GM12874 (cell line): ENCODE measurements around the gene PPP1CC.

Experiments used
- TF ChIP-seq, protein P1 (sequence below): IDR thresholded peaks from 2 replicates; pipeline ENCODE4 v1.5.1; 2011; ENCODE audit warnings: low read depth, mild to moderate bottlenecking, control low read depth, low read length, moderate library complexity; ENCODE audit not compliant: insufficient read depth

The PPP1CC gene

DNA sequence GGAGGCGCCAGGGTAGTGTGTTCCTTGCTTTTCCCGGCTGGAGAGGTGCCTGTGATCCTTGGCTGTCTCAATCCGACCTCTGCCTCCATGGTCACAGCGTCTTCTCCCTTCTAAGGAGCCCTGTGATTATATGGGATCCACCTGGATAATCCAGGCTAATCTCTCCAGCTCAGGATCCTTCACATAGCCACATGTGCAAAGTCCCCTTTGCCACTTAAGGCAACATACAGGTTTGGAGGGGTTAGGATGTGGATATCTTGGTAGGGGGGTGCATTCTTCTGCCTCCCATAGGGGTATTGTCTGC, 52.6 kb downstream of the PPP1CC start:
- TF ChIP-seq, protein P1, sequence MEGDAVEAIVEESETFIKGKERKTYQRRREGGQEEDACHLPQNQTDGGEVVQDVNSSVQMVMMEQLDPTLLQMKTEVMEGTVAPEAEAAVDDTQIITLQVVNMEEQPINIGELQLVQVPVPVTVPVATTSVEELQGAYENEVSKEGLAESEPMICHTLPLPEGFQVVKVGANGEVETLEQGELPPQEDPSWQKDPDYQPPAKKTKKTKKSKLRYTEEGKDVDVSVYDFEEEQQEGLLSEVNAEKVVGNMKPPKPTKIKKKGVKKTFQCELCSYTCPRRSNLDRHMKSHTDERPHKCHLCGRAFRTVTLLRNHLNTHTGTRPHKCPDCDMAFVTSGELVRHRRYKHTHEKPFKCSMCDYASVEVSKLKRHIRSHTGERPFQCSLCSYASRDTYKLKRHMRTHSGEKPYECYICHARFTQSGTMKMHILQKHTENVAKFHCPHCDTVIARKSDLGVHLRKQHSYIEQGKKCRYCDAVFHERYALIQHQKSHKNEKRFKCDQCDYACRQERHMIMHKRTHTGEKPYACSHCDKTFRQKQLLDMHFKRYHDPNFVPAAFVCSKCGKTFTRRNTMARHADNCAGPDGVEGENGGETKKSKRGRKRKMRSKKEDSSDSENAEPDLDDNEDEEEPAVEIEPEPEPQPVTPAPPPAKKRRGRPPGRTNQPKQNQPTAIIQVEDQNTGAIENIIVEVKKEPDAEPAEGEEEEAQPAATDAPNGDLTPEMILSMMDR = no peak

DNA sequence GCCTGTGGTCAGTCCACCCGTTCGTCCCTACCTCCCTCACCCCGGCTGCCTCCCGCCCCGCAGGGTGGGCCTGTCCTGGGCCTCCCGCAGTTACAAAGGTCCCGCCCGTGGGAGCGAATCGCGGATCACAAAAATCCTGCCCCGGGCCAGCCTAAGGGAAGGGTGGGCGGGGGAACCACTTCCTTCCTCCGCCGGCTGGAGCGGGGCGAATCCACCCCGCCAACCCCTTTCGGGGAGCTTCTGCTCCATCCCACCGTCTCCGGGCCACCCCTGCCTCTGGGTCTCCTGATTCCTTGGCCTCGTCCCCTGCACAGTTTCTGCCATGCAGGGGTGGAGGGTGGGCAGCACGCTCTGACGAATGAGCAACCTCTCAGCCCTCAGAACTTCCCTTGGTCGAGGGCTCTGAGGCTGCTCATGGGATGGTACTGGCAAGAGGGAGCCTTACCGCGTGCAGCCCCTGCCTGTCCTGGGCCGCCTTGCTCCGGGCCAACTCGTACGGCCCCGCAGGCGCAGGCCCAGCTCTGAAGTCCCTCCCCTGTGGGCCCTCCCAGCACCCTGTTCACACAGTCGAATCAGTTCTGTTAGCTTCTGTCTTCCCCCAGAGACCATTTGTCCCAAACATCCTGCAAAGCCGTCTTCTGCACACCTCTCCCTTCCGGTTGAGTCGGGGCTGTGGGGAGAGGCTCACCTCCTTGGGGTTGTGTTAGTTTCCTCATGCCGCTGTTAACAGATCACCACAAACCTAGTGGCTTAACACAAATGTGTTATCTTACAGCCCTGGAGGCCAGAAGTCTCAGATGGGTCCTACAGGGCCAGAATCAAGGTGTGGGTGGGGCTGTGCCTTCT, 53.2 kb downstream of the PPP1CC start:
- TF ChIP-seq, protein P1 = no peak

DNA sequence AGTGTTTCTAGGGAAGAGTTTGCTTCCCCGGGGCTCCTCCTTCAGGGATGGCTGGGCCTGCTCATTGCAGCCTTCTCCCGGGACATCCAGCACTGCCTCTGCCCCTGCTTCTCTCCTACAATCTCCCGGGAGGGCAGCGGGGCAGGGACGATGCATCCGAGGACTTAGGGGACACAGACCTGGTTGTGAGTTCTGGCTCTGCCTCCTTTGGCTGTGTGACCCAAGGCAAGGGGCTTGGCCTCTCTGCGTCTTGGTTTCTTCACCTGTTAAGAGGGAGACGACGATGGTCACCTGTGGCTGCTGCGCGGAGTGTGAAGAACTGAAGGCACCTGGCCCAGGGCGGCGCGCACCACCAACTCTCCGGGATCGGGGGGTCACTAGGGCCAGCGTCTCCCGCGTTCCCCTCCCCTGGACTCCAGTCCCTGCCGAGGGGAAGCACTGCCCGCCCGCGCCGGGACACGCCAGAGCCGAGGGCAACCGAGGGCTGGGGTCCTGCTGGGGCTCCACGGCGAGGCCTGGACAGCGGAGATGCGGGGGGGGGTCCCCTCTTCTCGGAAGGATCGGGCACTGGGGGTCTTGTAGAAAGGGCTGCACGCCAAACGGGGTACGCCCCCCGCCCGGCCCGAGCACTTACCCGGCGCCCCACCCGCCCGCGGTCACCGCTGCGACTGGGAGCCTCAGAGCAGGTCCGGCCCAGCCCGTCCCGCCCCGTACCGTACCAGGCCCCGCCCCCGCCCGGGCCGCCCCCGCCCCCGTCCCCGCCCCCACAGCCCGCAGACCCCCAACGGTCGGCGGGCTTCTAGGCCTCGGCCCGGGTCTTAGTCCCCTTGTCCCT, 54.0 kb downstream of the PPP1CC start, which contains the start of gene HVCN1:
Gene HVCN1, minus strand, starts transcription at position 670 of the 835 bp plus-strand sequence. CDS start 5,870 bp downstream, outside the sequence.
- TF ChIP-seq, protein P1 = no peak

DNA sequence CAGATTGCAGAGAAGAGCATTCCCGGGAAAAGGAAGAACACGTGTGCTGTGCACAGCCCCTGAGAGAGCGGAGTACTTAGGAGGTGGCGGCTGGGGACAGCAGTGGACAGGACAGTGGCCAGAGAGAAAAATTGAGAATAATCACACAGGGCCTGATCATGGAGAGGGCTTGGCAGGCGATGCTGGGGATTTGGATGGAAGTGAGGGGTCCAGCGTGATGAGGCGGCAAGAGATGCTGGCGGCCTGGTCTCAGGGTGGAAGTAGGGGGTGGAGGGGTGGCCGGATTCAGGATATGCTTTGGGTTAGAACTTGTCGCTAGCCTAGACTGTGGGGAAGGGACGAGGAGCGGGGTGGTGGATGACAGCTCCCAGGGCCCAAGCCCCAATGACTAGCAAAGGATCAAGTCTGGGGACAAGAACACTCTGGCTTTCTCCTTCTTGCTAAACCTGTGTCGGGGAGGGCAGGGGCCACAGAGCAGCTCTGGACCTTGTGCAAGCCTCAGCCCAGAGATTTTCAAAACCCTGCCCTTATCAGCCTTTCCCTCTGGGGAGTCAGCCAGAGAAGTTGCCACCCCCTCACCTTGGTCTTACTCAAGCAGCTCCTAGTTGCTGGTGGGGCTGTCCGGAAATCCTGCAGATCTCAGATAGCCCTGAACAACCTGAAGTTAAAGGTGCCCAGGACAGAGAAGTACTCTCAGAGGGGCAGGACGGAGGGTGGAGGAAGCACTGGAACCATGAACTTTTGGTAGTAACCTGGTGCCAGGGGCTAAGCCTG, 55.1 kb downstream of the PPP1CC start:
- TF ChIP-seq, protein P1 = no peak

DNA sequence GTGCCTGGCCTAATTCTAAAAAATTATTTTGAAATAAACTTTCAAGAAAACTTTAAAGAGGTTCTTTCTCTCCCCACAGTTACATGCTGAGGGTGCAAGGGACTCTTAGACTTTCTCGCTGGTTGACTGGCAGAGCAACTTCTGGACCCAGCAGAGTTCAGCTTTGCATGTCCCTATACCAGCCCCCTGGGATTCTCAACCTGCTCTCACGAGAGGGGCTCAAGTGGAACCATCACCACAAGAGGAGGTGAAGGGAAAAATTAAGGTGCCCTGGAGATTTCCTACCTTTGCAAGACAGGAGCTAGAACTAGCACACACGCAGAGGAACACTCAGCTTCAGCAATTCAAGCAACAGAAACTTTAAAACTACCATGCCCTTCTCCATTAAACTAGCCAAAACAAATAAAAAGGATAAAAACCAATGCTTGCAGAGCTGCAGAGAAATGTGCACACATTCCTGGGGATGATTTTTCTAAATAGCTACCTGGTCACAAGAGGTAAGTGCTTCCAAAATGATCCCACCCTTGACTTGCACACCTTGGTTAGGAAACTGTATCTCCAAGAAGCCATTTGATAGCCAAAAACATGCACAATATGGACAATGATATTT, 56.3 kb downstream of the PPP1CC start:
- TF ChIP-seq, protein P1 = no peak

DNA sequence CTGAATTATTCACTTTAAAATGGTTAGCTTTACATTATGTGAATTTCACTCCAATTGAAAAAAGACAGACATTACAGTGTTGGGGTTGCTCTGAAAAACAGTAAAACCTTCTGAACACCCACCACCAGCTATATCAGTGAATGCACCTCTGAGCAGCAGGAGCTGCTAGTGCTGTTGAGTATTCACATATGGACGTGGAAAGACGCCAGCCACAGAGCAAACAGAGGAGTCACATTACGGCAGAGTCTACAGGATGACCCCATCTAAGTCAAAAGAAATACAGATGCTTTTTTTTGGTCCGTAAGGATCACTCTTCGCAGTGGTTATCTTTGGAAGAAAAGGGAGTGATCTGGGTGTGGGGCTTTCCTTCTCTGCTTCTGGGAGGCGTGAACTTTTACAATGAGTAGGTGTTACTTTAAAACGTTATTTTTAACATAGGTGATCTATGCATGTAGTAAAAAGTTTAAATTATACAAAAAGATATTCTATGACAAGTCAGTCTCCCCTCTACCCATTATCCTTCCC, 58.3 kb downstream of the PPP1CC start:
- TF ChIP-seq, protein P1 = no peak

DNA sequence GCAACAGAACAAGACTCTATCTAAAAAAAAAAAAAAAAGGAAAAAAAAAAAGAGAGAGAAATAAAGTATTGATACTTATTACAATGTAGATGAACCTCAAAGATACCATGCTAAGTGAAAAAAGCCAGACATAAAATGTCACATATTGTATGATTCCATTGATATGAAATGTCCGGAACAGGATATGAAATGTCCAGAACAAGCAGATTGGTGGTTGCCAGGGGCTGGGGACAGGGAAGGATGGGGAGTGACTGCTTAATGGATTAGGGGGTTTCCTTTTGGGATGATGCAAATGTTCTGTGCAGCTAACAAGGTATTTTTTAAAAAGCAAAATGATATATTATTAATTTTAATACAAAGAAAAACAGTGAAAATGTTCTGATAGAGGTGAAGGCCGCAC, 58.8 kb downstream of the PPP1CC start:
- TF ChIP-seq, protein P1 = no peak
